ENCODE results near the gene RRN3.
"Not testable (repeated sequence)": the region's sequence is repeated elsewhere in the genome, so short reads cannot be mapped to it uniquely, and the experiment has no call there.

Gene RRN3

DNA sequence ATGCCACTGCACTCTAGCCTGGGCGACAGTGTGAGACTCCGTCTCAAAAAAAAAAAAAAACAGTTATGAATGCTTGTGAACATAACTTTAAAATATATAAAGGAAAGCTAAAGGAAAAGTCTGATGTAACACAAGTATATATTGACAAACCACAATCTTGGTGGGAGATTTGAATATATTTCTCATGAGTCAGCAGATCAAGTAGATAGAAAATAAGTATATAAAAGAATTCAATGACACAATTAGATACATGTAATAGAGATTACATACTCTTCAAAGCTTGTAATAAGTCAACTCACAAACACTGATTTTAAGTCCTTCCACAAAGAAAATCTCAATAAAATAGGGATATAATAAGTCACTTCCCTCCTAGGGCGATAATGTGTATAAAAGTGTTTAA lies 78.4 kb downstream of the RRN3 start:
- CTCF ChIA-PET; H3K27ac ChIP-seq (ENCODE audit: insufficient read depth in 1 of 2, low read depth in 1 of 2, low read length in 2 of 2, poor library complexity in 1 of 2, severe bottlenecking in 2 of 2); DNase-seq; H3K27me3 ChIP-seq (replicated peaks in 2 of 5; ENCODE audit: control insufficient read depth in 4 of 5, insufficient read depth in 5 of 5, low read length in 4 of 5); H3K4me3 ChIP-seq (ENCODE audit: control insufficient read depth in 1 of 7, extremely low read depth in 1 of 7, insufficient read depth in 4 of 7, low read depth in 2 of 7, low read length in 6 of 7); H3K9me3 ChIP-seq (ENCODE audit: control extremely low read depth in 1 of 5, control insufficient read depth in 4 of 5, insufficient read depth in 2 of 5, low read depth in 1 of 5, low read length in 4 of 5); POLR2A ChIA-PET: not testable (repeated sequence)
- H3K36me3 ChIP-seq (ENCODE audit: control insufficient read depth in 4 of 4, insufficient read depth in 4 of 4, low read length in 3 of 4), result peaks cover 0 to 28% (median 6%) of the 10 kb centered on the region in 4 experiments
- no CpG with 5 or more reads among the region's 3 CpGs for WGBS (ENCODE audit: insufficient coverage)
- peaks cover 0 to 14% (median 10%) of the 10 kb centered on the region in 4 experiments for H3K4me1 ChIP-seq (ENCODE audit: control extremely low read depth in 1 of 4, control insufficient read depth in 4 of 4, insufficient read depth in 4 of 4, low read length in 3 of 4)

DNA sequence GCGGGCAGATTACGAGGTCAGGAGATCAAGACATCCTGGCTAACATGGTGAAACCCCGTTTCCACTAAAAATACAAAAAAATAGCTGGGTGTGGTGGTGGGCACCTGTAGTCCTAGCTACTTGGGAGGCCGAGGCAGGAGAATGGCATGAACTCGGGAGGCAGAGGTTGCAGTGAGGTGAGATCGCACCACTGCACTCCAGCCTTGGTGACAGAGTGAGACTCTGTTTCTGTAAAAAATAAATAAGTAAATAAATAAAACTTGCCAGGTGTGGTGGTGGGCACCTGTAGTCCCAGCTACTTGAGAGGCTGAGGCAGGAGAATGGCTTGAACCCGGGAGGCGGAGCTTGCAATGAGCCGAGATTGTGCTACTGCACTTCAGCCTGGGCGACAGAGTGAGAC lies 81.1 kb downstream of the RRN3 start:
- POLR2A ChIA-PET; H3K27ac ChIP-seq (ENCODE audit: insufficient read depth in 1 of 2, low read depth in 1 of 2, low read length in 2 of 2, poor library complexity in 1 of 2, severe bottlenecking in 2 of 2); H3K27me3 ChIP-seq (replicated peaks in 2 of 5; ENCODE audit: control insufficient read depth in 4 of 5, insufficient read depth in 5 of 5, low read length in 4 of 5); H3K4me3 ChIP-seq (ENCODE audit: control insufficient read depth in 1 of 7, extremely low read depth in 1 of 7, insufficient read depth in 4 of 7, low read depth in 2 of 7, low read length in 6 of 7); H3K9me3 ChIP-seq (ENCODE audit: control extremely low read depth in 1 of 5, control insufficient read depth in 4 of 5, insufficient read depth in 2 of 5, low read depth in 1 of 5, low read length in 4 of 5); DNase-seq; CTCF ChIA-PET: not testable (repeated sequence)
- Histone ChIP-seq H3K4me1 (ENCODE audit: control extremely low read depth in 1 of 4, control insufficient read depth in 4 of 4, insufficient read depth in 4 of 4, low read length in 3 of 4) (peaks cover 0 to 14% (median 10%) of the 10 kb centered on the region in 4 experiments), H3K36me3 (ENCODE audit: control insufficient read depth in 4 of 4, insufficient read depth in 4 of 4, low read length in 3 of 4) (peaks cover 0 to 28% (median 3%) of the 10 kb centered on the region in 4 experiments)
- 97% methylated on average over 6 of the region's 10 CpGs for WGBS (ENCODE audit: insufficient coverage)
